ENCODE data around the gene AKT3. TPM values are rescaled to one million over a fixed set of nuclear protein-coding genes. Genes with fewer than 3 reads are reported as not detected.

Gene AKT3
- total RNA-seq, 1 donor from 2014 or later = 36.2 TPM

- H4K20me1 ChIP-seq (ENCODE audit: low read depth) = no peaks in the 10 kb centered on the region
- no peak overlapping the region for H3K4me2 ChIP-seq
- no peaks in the 10 kb centered on the region for H3F3A ChIP-seq (ENCODE audit: low read depth)
- H3K27ac Mint-ChIP-seq = peak overlapping the region; percentile 57
- H3K4me1 Mint-ChIP-seq = peaks cover 50% of the 10 kb centered on the region
- no peak overlapping the region for H2AFZ ChIP-seq (replicated peaks)
- no peaks in the 10 kb centered on the region for H3K9me3 ChIP-seq (ENCODE audit: low read depth)
- no peaks in the 10 kb centered on the region for H3K27me3 Mint-ChIP-seq (ENCODE audit: insufficient read depth, low read depth)
- H3K9me3 Mint-ChIP-seq = peaks cover 3% of the 10 kb centered on the region
- no peak overlapping the region for H3K4me3 Mint-ChIP-seq
- no peaks in the 10 kb centered on the region for H3K36me3 ChIP-seq
- no peaks in the 10 kb centered on the region for H3K27me3 ChIP-seq
- DNase-seq (ENCODE audit: low spot score) = no peak
- no peak overlapping the region for H3K4me3 ChIP-seq
- H3K79me2 ChIP-seq (ENCODE audit: low read depth) = peaks cover 4% of the 10 kb centered on the region
- no peak overlapping the region for H3K27ac ChIP-seq
- H3K36me3 Mint-ChIP-seq = peaks cover 11% of the 10 kb centered on the region
- TF ChIP-seq EZH2phosphoT487 (IDR thresholded peaks at IDR 0.05) (no peak), CTCF (IDR thresholded peaks at IDR 0.05) (no peak), EZH2 (IDR thresholded peaks at IDR 0.05) (no peak)
- H3K9ac ChIP-seq = no peak overlapping the region
- peaks cover 19% of the 10 kb centered on the region for H3K4me1 ChIP-seq
Measured at GRCh38 chr1:243715285-243715684, 134.8 kb downstream of the AKT3 start.

GRCh38 chr1:243713470-243714186 is 136.4 kb downstream of the AKT3 start:
- Histone ChIP-seq H2AFZ (replicated peaks) (no peak overlapping the region), H3K9me3 (ENCODE audit: low read depth) (no peaks in the 10 kb centered on the region), H3K9ac (no peak overlapping the region), H4K20me1 (ENCODE audit: low read depth) (no peaks in the 10 kb centered on the region), H3K27me3 (no peaks in the 10 kb centered on the region), H3K4me3 (no peak overlapping the region), H3K27ac (no peak overlapping the region), H3K4me1 (peaks cover 19% of the 10 kb centered on the region), H3K4me2 (peak overlapping the region; percentile 46), H3K36me3 (no peaks in the 10 kb centered on the region), H3K79me2 (ENCODE audit: low read depth) (peaks cover 4% of the 10 kb centered on the region), H3F3A (ENCODE audit: low read depth) (no peaks in the 10 kb centered on the region)
- Mint-ChIP-seq H3K4me3 (peak overlapping the region; percentile 80), H3K36me3 (peaks cover 2% of the 10 kb centered on the region), H3K4me1 (peaks cover 48% of the 10 kb centered on the region), H3K27me3 (ENCODE audit: insufficient read depth, low read depth) (no peaks in the 10 kb centered on the region), H3K27ac (peak overlapping the region; percentile 51), H3K9me3 (no peaks in the 10 kb centered on the region)
- TF ChIP-seq EZH2 (IDR thresholded peaks at IDR 0.05) (no peak), EZH2phosphoT487 (IDR thresholded peaks at IDR 0.05) (no peak), CTCF (IDR thresholded peaks at IDR 0.05) (no peak)
- DNase-seq (ENCODE audit: low spot score) = peak; percentile 67

GRCh38 chr1:243712941-243713340 is 137.1 kb downstream of the AKT3 start:
- no peak overlapping the region for H3K27ac ChIP-seq
- H3K27ac Mint-ChIP-seq = no peak overlapping the region
- H3K4me1 Mint-ChIP-seq = peaks cover 49% of the 10 kb centered on the region
- no peaks in the 10 kb centered on the region for H4K20me1 ChIP-seq (ENCODE audit: low read depth)
- DNase-seq (ENCODE audit: low spot score) = no peak
- peak overlapping the region; percentile 46 for H3K4me2 ChIP-seq
- no peaks in the 10 kb centered on the region for H3K36me3 ChIP-seq
- peaks cover 4% of the 10 kb centered on the region for H3K79me2 ChIP-seq (ENCODE audit: low read depth)
- H3K4me3 Mint-ChIP-seq = peak overlapping the region; percentile 22
- no peak overlapping the region for H3K9ac ChIP-seq
- H3K4me1 ChIP-seq = peaks cover 19% of the 10 kb centered on the region
- H3F3A ChIP-seq (ENCODE audit: low read depth) = no peaks in the 10 kb centered on the region
- no peak overlapping the region for H2AFZ ChIP-seq (replicated peaks)
- no peaks in the 10 kb centered on the region for H3K27me3 ChIP-seq
- peaks cover under 1% of the 10 kb centered on the region for H3K36me3 Mint-ChIP-seq
- no peaks in the 10 kb centered on the region for H3K9me3 ChIP-seq (ENCODE audit: low read depth)
- no peak for TF ChIP-seq EZH2 (IDR thresholded peaks at IDR 0.05)
- peak; percentile 35 for TF ChIP-seq CTCF (IDR thresholded peaks at IDR 0.05)
- H3K9me3 Mint-ChIP-seq = no peaks in the 10 kb centered on the region
- no peak overlapping the region for H3K4me3 ChIP-seq
- H3K27me3 Mint-ChIP-seq (ENCODE audit: insufficient read depth, low read depth) = no peaks in the 10 kb centered on the region

Measured in neural progenitor cell (in vitro differentiated cells).